ENCODE measurements around the gene VEPH1.

- TF ChIP-seq CTCF (IDR thresholded peaks at IDR 0.05) (no peak), POLR2A (IDR thresholded peaks at IDR 0.05) (no peak)
Measured at GRCh38 chr3:157533298-157534070, 30.3 kb upstream of the VEPH1 start.
